HFF-Myc (cell line): ENCODE measurements around the gene BMP2K.
A peak's percentile ranks its signal among the peaks of the same experiment; 100 is the strongest.

ENCODE experiments used
- DNase-seq: peaks from one replicate; pipeline ENCODE4 v3.0.0-alpha.2; 2011; ENCODE audit warnings: low read depth; ENCODE audit errors: extremely low read depth
- H3K4me3 ChIP-seq: replicated peaks from 2 replicates; pipeline ENCODE4 v1.5.1; 2011; ENCODE audit warnings: low read depth, mild to moderate bottlenecking, control low read depth, low read length
- CTCF ChIP-seq: IDR thresholded peaks from 2 replicates; pipeline ENCODE4 v1.5.1; 2012; ENCODE audit warnings: mild to moderate bottlenecking, low read depth, low read length, control low read depth; ENCODE audit errors: missing control alignments

BMP2K gene

GRCh38 chr4:78799551-78800495, 23.7 kb downstream of the BMP2K start:
- DNase-seq = no peak
- TF ChIP-seq CTCF = no peak
- H3K4me3 ChIP-seq = no peak overlapping the region

GRCh38 chr4:78800965-78801364, 24.8 kb downstream of the BMP2K start:
- DNase-seq = no peak
- TF ChIP-seq CTCF = no peak

GRCh38 chr4:78803983-78804382, 27.8 kb downstream of the BMP2K start:
- TF ChIP-seq CTCF = no peak
- DNase-seq = no peak
- H3K4me3 ChIP-seq = no peak overlapping the region

More at GRCh38 chr4:78800965-78801364, 24.8 kb downstream of the BMP2K start:
- no peak overlapping the region for H3K4me3 ChIP-seq

- DNase-seq = no peak
- no peak for TF ChIP-seq CTCF
- H3K4me3 ChIP-seq = no peak overlapping the region
These were observed 30.9 kb downstream of the BMP2K start for GRCh38 chr4:78806943-78807460.

- no peak overlapping the region for H3K4me3 ChIP-seq
- no peak for TF ChIP-seq CTCF
- no peak for DNase-seq
These were observed 33.1 kb downstream of the BMP2K start for GRCh38 chr4:78809295-78809694.

GRCh38 chr4:78809928-78810835, 34.0 kb downstream of the BMP2K start:
- DNase-seq = peak; percentile 14
- no peak for TF ChIP-seq CTCF
- H3K4me3 ChIP-seq = no peak overlapping the region
